ENCODE measurements around the gene FBXO48. TPM values are rescaled to one million over a fixed set of nuclear protein-coding genes. Genes with fewer than 3 reads are reported as not detected.

FBXO48 gene
- total RNA-seq, result 0.30 and 0.67 TPM in 2 replicates

DNA sequence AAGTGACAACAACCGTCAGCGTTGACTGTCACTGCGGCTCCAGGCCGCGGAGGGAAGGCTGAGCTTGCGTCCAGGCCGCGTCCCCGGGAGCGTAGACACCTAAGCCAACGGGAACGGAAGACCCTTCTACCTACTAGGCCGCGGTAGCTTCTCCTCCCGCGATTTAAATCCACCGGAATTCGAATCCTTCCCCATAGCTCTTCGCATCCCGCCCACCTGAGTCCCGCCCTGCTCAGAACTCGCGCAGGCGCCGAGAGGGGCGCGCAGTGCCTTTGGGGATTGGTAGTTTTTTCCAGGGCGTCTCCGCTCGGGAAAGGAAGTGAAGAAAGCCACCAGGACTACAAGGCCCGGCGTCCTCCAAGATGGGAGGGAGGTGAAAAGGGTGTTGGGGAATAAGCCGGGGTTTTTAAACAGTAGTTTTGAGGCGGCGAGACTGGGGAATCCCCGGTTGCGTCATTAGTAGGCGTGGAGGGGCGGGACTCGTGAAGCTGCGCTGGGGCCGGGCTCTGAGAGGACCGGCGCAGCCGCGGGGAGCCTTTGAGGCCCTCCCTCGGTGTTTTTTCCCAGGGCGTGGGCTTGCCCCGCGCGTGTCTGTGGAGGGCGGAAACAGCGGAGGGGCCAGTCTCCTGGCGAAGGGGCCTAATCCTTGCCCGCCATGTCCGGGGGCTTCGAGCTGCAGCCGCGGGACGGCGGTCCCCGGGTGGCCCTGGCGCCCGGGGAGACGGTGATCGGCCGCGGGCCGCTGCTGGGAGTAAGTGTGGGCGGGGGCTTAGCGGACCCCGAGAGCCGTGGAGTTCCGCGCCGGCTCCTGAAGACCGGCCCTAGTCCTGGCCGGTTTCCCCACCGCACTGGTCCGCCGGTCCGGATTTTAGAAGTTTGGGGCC lies at the start of gene FBXO48, which contains the start of gene APLF:
Gene FBXO48 (minus strand): TSS at position 218 of the 884 bp plus-strand sequence. CDS start 2,149 bp downstream, outside the sequence.
Gene APLF (plus strand): TSS at position 509 of the 884 bp plus-strand sequence. CDS start 147 bp downstream, at position 656.

Other genes with a start within 250 kb of the FBXO48 start
- gene PPP3R1, start 214.8 kb downstream of the FBXO48 start, total RNA-seq, result 14.1 and 15.6 TPM in 2 replicates
- gene CNRIP1, start 147.3 kb downstream of the FBXO48 start, total RNA-seq, result 61.2 and 62.9 TPM in 2 replicates
- gene PLEK, start 102.0 kb downstream of the FBXO48 start, total RNA-seq, result under 0.01 TPM in 1 of 2 replicates, not detected in the other
- gene APLF, start 291 bp upstream of the FBXO48 start, total RNA-seq, result 1.6 and 2.2 TPM in 2 replicates
- gene PROKR1, start 176.3 kb upstream of the FBXO48 start, total RNA-seq, result not detected in 2 replicates